Body of pancreas (tissue), 4 donors: Measurements from ENCODE around the gene FAM131C. TPM values are rescaled to one million over a fixed set of nuclear protein-coding genes. Genes with fewer than 3 reads are reported as not detected.
A peak's percentile ranks its signal among the peaks of the same experiment; 100 is the strongest.

Experiments
- ATAC-seq: fragments of 150-250 bp; one replicate; pipeline ENCODE4 v1.9.1; 2016
- DNase-seq, 4 donors: peaks; one replicate each; pipeline ENCODE4 v3.0.0-alpha.2; 2019
- H3K27ac ChIP-seq, 4 donors: fragments of 200-600 bp; sonication (generic); 1 replicate in 3 of 4; 2 replicates in 1 of 4; pipeline versions ENCODE4 v1.5.1 to v1.6.1; 2016 to 2019; ENCODE audit warnings: mild to moderate bottlenecking in 1 of 4, mixed read lengths in 1 of 4, moderate library complexity in 1 of 4
- H3K27me3 ChIP-seq, 2 donors: fragments of 200-600 bp; sonication (generic); one replicate each; pipeline ENCODE4 v1.6.0; 2016; ENCODE audit warnings: mild to moderate bottlenecking in 1 of 2
- H3K36me3 ChIP-seq, 2 donors: fragments of 200-600 bp; sonication (generic); replicated peaks in 1 of 2; 2 replicates each; pipeline ENCODE4 v1.5.1; 2016; ENCODE audit warnings: low read depth in 2 of 2; ENCODE audit not compliant: insufficient read depth in 1 of 2
- H3K4me1 ChIP-seq: fragments of 200-600 bp; sonication (generic); one replicate; pipeline ENCODE4 v1.6.0; 2016
- H3K4me3 ChIP-seq, 2 donors: fragments of 200-600 bp; sonication (generic); 1 replicate in 1 of 2; 2 replicates in 1 of 2; pipeline ENCODE4 v1.5.1; 2016 to 2019
- H3K9me3 ChIP-seq, 3 donors: fragments of 200-600 bp; sonication (generic); 1 replicate in 2 of 3; 2 replicates in 1 of 3; pipeline ENCODE4 v1.5.1; 2016
- CTCF ChIP-seq, 7 experiments: fragments of 450-650 bp in 4 of 7; fragments of 200-600 bp in 3 of 7; sonication (generic) in 3 of 7; IDR thresholded peaks; one replicate each; pipeline ENCODE4 v1.5.1; 2016 to 2019; ENCODE audit warnings: antibody characterized with exemption in 7 of 7
- POLR2A ChIP-seq, 3 donors: fragments of 450-650 bp; IDR thresholded peaks; one replicate each; pipeline ENCODE4 v1.6.1; 2016; ENCODE audit warnings: antibody characterized with exemption in 3 of 3, mild to moderate bottlenecking in 2 of 3
- WGBS, 2 donors: methylation state at CpG; one replicate each; pipeline ENCODE4 v1.1.5; 2017; 5-methylcytosine and 5-hydroxymethylcytosine counted together
- intact Hi-C: fragments of 100-400 bp; cut with DNase I; formaldehyde crosslinking; loops from one replicate; pipeline ENCODE4 v1.15.1; 2023
- total RNA-seq, 2 donors: library from RNA; depleted of rRNA; stranded (reverse); fragments of >200 nt; gene quantifications; one replicate each; pipeline ENCODE4 v1.1.0, GENCODE V29; 2016

The FAM131C gene, protein sequence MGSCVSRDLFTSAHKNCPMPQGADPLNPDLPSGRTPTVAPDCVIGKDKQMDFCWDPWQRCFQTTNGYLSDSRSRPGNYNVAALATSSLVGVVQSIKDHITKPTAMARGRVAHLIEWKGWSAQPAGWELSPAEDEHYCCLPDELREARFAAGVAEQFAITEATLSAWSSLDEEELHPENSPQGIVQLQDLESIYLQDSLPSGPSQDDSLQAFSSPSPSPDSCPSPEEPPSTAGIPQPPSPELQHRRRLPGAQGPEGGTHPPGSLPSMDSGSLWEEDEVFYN
- 1 to 10 TPM in 1 of 2 donors, not detected in 1; 4.2 TPM for total RNA-seq

DNA sequence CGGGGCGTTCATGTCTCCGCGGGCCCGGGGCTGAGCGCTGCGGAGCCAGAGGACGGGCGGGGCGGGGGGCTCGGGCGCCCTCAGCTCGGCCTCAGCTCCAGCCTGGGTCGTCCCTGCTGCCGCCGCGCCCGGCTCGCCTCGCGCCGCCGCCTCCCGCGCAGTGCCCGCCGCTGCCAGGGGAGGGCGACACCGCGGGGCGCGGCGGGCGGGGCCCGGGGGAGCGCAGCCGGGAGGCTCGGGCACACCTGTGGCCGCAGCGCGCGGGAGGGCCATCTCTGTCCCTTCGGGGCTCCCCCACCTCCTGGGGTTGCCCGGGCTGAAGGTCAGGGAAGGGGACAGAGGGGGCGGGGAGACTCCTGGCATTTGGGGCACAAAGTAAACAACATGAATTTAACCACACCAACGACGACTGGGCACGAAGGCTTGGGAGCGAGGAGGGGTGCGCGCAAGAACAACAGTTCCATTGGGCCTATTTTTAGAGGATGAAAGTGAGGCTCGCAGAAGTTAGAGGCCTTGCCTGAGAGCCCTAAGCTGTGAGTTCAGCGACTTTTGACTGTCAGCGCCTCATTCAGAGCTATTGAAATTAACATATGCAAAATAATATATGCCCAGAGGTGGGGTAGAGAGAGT is at the start of gene FAM131C:
FAM131C (minus strand) TSS at position 162 of the 630 bp plus-strand sequence. CDS start 209 bp downstream, outside the sequence.
- intact Hi-C loops = loop anchor here (10.0 kb wide), 1 partner anchor 281 kb away; the partner anchor contains the start of gene FBXO42
- no peaks in the 10 kb centered on the region for H3K36me3 ChIP-seq
- H3K9me3 ChIP-seq = no peaks in the 10 kb centered on the region
- H3K27ac ChIP-seq = no peak within 1 kb of the TSS
- no peak within 1 kb of the TSS for H3K4me3 ChIP-seq
- H3K4me1 ChIP-seq = peaks cover 33% of the 10 kb centered on the region
- no peaks in the 10 kb centered on the region for H3K27me3 ChIP-seq
- peak in 3 of 4 donors; percentile 45 to 56 (median 55) for DNase-seq
- ATAC-seq = peak; percentile 78
- WGBS, 2 donors = 2 to 9% methylated on average over 11 to 33 of the region's 54 CpGs
- peak in 4 of 7 experiments; percentile 68 to 88 (median 80) for TF ChIP-seq CTCF (IDR thresholded peaks at IDR 0.05)
- no peak for TF ChIP-seq POLR2A (IDR thresholded peaks at IDR 0.05)

DNA sequence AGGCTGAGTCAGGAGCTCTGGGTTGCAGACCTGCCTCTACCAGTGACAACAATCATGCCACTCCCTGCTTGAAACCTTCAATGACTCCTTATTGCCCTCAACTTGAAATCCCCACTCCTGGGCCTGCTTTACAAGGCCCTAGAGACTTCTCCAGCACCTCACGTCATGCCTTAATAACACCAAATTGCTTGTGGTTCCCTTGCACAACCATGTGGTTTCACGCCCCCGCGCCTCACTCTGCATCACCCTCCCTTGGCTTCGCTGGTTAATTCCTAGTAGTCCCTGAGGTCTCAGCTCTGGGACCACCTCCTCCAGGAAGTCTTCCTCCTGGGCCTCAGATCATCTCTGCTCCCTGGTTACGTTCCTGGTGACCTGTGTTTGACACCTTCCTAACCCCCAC is 49.5 kb upstream of the FAM131C start:
- WGBS, 2 donors = 72 to 87% methylated on average over 6 of the region's 6 CpGs
- peak in 1 of 4 donors; percentile 23 for DNase-seq
- TF ChIP-seq POLR2A (IDR thresholded peaks at IDR 0.05) = no peak
- TF ChIP-seq CTCF (IDR thresholded peaks at IDR 0.05) = no peak
- Histone ChIP-seq H3K4me1 (peaks cover 28% of the 10 kb centered on the region), H3K27me3 (no peaks in the 10 kb centered on the region), H3K27ac (no peak overlapping the region), H3K9me3 (no peaks in the 10 kb centered on the region), H3K36me3 (peaks cover 0 to 4% of the 10 kb centered on the region in 2 donors), H3K4me3 (no peak overlapping the region)
- no peak for ATAC-seq
- intact Hi-C loops = no loop called here

- no peaks in the 10 kb centered on the region for H3K27me3 ChIP-seq
- ATAC-seq (no peak), DNase-seq (no peak)
- TF ChIP-seq POLR2A (IDR thresholded peaks at IDR 0.05) = no peak
- no peak for TF ChIP-seq CTCF (IDR thresholded peaks at IDR 0.05)
- peaks cover 0 to 4% of the 10 kb centered on the region in 2 donors for H3K36me3 ChIP-seq
- no peak overlapping the region for H3K4me3 ChIP-seq
- 75 to 93% methylated on average over 3 to 4 of the region's 4 CpGs for WGBS, 2 donors
- intact Hi-C loops = no loop called here
- no peaks in the 10 kb centered on the region for H3K9me3 ChIP-seq
- peak overlapping the region in 1 of 4 donors; percentile 2 for H3K27ac ChIP-seq
- peaks cover 28% of the 10 kb centered on the region for H3K4me1 ChIP-seq
These were observed 49.0 kb upstream of the FAM131C start for GRCh38 chr1:16122350-16122881.

DNA sequence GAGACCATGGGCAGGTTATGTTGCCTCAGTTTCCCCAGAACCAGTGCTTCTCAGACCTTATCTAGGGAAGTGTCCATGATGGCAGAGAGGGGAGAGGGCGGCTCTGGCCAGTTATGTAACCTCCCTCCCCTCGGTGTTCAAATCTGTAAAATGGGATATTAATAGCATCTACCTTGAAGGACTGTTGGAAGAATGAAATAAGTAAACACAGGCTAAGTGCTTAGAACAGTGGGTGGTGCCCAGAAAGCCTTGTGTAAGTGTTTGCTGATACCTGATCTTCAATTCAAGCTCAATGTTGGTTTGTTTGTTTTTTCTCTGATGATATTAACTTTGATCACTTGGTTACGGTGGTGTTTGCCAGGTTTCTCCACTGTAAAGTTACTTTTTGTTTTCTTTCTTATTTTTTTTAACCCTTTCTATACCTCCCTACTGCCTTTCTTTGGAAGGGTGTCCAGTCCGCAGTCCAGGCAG is 47.5 kb upstream of the FAM131C start:
- 32 to 39% methylated on average over 4 of the region's 4 CpGs for WGBS, 2 donors
- peak; percentile 82 for ATAC-seq
- H3K4me3 ChIP-seq = no peak overlapping the region
- H3K27me3 ChIP-seq = no peaks in the 10 kb centered on the region
- intact Hi-C loops = no loop called here
- H3K36me3 ChIP-seq = no peaks in the 10 kb centered on the region
- no peaks in the 10 kb centered on the region for H3K9me3 ChIP-seq
- TF ChIP-seq CTCF (IDR thresholded peaks at IDR 0.05) (no peak), POLR2A (IDR thresholded peaks at IDR 0.05) (no peak)
- peak overlapping the region in 1 of 4 donors; percentile 32 for H3K27ac ChIP-seq
- peaks cover 28% of the 10 kb centered on the region for H3K4me1 ChIP-seq
- DNase-seq = peak; percentile 40 to 71 (median 65)
